NCI-H524 treated with DMSO at 0.1 percent for 48 hours (cell line): Measurements from ENCODE around the gene PRR12.

Experiments
- DNase-seq: peaks from one replicate; lab custom pipeline; 2025; lab: John Stamatoyannopoulos, UW

The PRR12 gene

DNA sequence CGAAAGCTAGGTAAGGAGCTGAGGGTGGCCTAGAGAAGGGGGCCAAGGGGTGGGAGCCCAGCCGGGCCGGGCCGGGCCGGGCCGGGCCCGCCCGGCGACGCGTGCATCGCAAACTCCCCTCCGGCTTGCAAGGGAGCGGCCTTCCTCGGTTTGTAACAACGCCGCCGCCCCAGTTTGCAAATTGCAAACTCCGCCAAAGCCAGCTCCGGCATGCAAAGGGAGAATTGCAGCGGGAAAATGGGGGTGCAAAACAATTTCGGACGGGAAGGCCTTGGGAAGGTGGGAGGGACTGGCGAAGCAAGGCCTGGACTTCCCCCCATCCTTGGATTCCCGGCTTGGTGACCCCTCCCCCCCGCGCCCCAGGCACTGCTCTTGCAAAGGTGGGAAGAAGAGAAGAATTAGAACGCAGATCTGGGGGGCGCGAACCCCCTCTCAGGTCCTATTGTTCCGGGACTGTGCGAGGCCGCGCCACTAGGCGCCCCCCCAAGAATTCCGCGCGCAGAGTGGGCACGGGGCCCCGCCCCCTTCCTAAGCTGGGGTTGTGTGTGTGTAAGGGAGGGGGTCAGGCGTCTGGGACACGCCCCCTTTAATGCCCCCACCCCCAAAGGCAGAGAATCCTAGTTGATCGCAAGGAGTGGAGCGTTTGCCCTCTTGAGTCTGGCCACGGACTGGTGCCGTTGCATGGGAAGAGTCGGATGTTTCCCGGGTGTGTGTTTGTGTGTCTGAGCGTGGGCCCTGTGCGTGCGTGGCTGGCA, 926 bp downstream of the PRR12 start:
- DNase-seq, result no peak

- no peak for DNase-seq
Observed at GRCh38 chr19:49592486-49593232, 1.7 kb downstream of the PRR12 start.

- no peak for DNase-seq
Observed at GRCh38 chr19:49593233-49594113, 2.5 kb downstream of the PRR12 start.

DNA sequence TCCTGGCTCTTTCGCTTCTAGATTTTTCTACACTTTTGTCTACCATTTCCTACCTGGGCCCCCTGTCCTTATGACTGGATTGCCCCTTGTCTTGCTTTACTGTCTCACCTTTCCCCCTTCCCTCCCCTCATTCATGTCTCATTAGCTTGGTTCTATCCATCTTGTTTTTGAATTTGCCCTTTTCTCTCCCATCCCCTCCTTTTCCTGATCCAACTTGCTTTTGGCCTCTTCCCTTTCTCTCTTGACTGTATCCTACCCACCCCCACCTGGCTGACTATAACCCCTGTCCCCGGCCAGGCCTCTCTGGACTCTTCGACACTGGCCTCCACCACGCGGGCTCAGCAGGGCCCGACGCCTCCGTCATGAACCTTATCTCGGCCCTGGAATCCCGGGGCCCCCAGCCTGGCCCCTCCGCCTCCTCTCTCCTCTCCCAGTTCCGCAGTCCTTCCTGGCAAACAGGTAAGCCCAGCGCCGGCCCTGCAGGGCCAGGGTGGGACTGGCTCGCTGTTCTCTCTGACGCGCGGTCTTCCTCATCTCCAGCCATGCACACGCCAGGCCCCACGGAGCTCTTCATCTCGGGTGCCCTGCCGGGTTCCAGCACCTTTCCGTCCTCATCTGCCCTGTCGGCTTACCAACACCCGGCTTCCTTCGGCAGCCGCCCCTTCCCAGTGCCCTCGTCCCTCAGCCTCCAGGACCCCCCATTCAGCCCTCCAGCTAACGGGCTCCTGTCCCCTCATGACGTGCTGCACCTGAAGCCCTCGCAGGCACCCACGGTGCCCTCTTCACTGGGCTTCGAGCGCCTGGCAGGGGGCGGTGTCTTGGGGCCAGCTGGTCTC, 3.4 kb downstream of the PRR12 start:
- no peak for DNase-seq

- DNase-seq, result no peak
Observed at GRCh38 chr19:49594993-49595818, 4.2 kb downstream of the PRR12 start.

DNA sequence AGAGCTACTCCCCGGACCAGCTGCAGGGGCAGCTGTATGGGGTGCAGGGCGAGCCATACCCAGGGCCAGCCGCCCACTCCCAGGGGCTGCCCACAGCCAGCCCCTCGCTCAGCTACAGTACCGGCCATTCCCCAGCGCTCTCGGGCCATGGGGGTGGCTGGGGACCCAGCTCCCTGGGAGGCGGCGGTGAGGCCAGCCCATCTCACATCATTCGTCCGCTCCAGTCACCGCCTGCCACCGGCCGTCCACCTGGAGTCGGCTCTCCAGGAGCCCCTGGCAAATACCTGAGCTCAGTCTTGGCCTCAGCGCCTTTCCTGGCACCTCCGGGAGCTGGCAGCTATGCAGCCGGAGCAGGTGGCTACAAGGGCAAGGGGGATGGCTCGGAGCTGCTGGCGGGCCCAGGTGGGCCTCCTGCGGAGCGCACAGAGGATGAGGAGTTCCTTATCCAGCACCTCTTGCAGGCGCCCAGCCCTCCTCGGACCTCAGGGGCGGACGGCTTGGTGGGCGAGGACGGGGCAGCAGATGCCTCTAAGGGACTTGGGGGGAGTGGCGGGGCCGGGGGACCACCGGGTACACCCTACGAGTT, 4.9 kb downstream of the PRR12 start:
- DNase-seq, result no peak

DNA sequence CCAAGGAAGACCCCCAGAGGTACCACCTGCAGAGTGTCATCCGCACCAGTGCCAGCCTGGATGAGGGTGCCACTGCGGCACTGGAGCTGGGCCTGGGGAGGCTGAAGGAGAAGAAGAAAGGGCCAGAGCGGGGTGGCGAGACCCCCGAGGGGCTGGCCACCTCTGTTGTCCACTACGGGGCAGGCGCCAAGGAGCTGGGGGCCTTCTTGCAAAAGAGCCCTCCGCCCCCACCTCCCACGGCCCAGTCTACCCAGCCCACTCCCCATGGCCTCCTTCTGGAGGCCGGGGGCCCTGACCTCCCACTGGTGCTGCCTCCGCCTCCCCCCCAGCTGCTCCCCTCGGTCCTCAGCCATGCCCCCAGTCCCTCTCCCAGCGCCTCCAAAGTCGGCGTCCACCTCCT, 5.4 kb downstream of the PRR12 start:
- no peak for DNase-seq

DNA sequence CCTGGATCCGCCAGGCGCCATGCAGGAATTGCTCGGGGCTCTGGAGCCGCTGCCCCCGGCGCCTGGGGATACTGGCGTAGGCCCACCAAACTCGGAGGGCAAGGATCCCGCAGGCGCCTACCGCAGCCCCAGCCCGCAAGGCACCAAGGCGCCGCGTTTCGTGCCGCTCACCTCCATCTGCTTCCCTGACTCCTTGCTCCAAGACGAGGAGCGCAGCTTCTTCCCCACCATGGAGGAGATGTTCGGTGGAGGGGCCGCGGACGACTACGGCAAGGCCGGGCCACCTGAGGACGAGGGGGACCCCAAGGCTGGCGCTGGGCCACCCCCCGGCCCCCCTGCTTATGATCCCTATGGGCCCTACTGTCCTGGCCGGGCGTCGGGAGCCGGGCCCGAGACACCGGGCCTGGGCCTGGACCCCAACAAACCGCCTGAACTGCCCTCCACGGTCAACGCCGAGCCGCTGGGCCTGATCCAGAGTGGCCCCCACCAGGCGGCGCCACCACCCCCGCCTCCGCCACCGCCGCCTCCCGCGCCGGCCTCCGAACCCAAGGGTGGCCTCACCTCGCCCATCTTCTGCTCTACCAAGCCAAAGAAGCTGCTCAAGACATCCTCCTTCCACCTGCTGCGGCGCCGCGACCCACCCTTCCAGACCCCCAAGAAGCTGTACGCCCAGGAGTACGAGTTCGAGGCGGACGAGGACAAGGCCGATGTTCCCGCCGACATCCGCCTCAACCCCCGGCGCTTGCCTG, 6.1 kb downstream of the PRR12 start:
- no peak for DNase-seq

GRCh38 chr19:49597703-49597974, 6.7 kb downstream of the PRR12 start:
- no peak for DNase-seq

GRCh38 chr19:49599378-49600295, 8.7 kb downstream of the PRR12 start:
- no peak for DNase-seq

- DNase-seq, result no peak
Observed at GRCh38 chr19:49601482-49602038, 10.6 kb downstream of the PRR12 start.

GRCh38 chr19:49602806-49603205, 11.8 kb downstream of the PRR12 start:
- DNase-seq, result no peak

DNA sequence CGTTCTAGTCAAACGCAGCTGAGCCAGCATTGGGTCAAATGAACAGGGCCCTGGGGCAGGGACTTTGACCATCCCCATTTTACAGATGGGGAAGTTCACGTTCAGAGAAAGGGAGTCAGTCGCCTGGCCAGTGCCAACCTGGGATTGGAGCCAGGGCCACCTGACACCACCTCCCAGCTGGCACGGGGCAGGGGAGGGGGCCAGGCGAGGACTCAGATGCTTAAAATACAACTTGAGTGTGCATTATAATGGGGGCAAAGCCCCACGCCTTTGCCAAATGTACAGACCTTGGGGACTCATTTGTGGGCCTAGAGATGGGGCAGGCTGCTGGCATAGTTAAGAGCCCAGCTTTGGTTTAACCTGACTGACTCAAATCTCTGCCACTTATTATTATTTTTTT, 14.6 kb downstream of the PRR12 start:
- DNase-seq, result no peak

GRCh38 chr19:49609499-49610092, 18.6 kb downstream of the PRR12 start:
- DNase-seq, result no peak

GRCh38 chr19:49613374-49613773, 22.4 kb downstream of the PRR12 start:
- DNase-seq, result no peak

DNA sequence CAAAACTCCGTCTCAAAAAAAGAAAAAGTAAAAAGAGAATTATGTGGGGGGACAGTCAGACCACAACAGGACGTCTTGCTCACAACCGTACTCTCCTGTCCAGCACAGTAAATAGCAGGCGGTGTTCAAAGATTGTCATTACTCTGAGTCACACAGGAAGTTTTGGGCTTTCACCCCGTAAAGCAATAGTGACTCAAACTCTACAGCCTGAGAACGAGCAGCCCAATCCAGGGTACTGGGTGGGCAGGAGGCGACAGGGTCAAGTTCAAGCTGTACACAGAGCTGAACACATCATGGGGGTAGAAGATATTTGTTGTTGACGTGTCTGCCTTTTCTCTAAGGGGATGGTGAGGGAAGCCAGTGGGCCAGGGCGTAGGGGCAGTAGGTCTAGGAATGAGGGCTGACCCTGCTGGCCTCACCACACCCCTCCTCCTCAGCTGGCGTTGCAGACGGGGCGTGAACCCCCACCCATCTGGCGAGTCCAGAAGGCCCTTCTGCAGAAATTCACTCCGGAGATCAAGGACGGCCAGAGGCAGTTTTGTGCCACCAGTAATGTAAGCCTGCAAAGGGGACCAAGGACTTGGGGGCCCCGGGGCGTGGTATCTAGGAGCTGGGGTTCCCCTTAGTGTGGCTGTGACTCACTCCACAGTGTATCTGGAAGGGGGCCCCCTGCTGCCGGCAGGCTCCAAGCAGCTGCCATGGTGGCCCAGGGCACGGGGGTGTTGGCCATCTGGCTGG, 23.3 kb downstream of the PRR12 start:
- DNase-seq, result no peak

DNA sequence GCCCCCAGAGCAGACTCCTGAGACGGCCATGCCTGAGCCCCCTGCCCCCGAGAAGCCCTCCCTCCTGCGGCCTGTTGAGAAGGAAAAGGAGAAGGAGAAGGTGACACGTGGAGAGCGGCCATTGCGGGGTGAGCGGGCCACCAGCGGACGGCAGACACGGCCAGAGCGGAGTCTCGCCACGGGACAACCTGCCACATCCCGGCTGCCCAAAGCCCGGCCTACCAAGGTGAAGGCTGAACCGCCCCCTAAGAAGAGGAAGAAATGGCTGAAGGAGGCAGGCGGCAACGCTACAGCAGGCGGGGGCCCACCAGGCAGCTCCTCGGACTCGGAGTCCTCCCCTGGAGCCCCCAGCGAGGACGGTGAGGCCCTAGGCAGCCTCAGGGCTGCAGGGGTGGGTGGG, 24.9 kb downstream of the PRR12 start:
- no peak for DNase-seq
